GM11168 (cell line): ENCODE data around the gene CDON.

Experiments
- in situ Hi-C: fragments of 300-500 bp; cut with MboI; formaldehyde crosslinking; loops from one replicate; pipeline ENCODE4 v1.12.0; 2022; ENCODE audit warnings: low sequenced_read_pairs; ENCODE audit not compliant: unreplicated experiment

Gene CDON, protein sequence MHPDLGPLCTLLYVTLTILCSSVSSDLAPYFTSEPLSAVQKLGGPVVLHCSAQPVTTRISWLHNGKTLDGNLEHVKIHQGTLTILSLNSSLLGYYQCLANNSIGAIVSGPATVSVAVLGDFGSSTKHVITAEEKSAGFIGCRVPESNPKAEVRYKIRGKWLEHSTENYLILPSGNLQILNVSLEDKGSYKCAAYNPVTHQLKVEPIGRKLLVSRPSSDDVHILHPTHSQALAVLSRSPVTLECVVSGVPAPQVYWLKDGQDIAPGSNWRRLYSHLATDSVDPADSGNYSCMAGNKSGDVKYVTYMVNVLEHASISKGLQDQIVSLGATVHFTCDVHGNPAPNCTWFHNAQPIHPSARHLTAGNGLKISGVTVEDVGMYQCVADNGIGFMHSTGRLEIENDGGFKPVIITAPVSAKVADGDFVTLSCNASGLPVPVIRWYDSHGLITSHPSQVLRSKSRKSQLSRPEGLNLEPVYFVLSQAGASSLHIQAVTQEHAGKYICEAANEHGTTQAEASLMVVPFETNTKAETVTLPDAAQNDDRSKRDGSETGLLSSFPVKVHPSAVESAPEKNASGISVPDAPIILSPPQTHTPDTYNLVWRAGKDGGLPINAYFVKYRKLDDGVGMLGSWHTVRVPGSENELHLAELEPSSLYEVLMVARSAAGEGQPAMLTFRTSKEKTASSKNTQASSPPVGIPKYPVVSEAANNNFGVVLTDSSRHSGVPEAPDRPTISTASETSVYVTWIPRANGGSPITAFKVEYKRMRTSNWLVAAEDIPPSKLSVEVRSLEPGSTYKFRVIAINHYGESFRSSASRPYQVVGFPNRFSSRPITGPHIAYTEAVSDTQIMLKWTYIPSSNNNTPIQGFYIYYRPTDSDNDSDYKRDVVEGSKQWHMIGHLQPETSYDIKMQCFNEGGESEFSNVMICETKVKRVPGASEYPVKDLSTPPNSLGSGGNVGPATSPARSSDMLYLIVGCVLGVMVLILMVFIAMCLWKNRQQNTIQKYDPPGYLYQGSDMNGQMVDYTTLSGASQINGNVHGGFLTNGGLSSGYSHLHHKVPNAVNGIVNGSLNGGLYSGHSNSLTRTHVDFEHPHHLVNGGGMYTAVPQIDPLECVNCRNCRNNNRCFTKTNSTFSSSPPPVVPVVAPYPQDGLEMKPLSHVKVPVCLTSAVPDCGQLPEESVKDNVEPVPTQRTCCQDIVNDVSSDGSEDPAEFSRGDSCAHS (N-terminal part only)

DNA sequence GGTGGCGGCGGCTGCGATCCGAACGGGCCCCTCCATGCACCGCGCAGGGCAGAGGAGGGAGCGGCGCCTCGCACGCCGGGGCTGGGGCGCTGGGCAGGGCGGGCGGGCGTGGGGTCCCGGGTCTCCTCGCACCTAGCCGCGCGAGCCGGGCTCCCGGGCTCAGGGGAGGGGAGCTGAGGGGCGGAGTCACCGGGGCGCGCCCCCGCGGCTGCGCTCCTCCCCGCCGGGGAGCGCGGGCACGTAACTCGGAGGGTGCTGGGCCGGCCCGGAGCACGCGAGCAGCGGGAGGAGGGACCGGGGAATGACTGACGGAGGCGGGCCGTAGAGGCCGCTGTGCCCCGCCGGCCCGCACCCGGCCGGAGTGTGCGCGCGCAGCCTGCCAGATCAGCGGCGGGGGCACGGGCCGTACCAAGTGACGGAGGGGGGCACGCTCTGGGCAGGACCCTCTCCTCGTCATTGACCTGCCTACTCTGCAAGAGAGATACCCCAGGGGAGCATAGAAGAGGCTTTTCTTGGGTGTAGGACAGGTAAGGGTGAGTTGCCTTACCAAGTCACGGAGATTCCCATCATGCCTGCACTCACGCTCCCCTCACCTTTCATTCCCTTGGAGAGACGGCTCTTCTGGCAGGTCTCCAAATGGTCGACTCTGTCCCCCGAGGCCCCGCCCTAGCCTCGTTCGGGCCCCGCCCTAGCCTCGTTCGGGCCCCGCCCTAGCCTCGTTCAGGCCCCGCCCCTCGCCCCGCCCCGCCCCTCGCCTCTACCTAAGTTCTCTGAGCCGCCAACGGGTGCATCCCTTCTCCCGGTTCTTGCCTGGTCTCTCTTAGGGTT lies at the start of gene CDON:
Gene CDON (minus strand): TSS at position 188 of the 828 bp plus-strand sequence. CDS start 39,390 bp downstream, outside the sequence.
- in situ Hi-C loops = no loop called here

- in situ Hi-C loops = no loop called here
Observed at GRCh38 chr11:126111458-126112116, 48.9 kb upstream of the CDON start.

GRCh38 chr11:126109941-126110731 lies 47.5 kb upstream of the CDON start:
- in situ Hi-C loops = no loop called here

DNA sequence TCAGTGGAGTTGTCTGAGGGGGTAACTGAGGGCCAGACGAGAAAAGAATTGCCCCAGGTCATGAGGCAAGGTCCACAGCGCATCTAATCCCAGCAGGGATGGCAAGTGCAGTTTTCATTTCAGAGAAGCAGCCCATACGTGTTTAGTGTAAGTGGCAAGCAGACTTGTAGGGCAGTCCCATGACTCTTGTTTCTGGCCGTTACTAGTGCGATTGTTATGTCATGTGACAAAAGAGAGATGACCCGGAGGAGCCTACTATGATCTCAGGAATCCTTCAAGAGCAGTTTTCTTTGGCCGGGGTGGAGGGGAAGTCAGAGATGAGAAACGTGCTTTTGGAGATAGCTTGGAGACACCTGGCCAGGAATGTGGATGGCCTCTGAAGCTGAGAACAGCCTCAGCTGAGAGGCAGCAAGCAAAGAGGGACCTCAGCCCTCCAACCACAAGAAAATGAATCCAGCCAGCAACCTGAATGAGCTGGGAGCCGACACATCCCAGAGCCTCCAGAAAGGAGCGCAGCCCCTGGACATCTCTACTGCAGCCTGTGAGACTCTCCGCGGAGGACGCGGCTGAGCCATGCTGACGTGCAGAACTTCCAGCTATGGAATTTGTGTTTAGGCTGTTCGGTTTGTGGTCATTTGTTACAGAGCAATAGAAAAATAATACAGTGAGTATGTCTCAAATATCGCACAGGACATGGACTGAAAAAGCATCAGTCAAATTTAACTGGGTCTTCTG lies 44.1 kb upstream of the CDON start:
- in situ Hi-C loops = no loop called here

DNA sequence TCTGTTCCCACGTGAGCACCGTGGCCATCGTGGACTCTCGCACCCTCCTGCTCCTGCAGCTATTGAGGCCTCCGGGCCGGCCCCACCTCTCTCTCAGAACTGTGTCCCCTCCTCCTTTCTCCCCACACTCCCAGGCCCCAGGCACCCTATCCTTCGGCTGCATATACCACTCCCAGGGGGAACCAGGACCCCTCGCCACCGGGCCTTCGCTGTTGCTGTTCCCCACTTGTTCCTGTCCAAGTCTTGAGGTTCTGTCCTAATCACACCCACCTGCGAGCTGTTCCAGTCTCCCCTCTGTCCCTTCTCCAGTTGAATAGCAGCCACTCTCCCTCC lies 43.0 kb upstream of the CDON start:
- in situ Hi-C loops = no loop called here

GRCh38 chr11:126105022-126105747 lies 42.5 kb upstream of the CDON start:
- in situ Hi-C loops = no loop called here

DNA sequence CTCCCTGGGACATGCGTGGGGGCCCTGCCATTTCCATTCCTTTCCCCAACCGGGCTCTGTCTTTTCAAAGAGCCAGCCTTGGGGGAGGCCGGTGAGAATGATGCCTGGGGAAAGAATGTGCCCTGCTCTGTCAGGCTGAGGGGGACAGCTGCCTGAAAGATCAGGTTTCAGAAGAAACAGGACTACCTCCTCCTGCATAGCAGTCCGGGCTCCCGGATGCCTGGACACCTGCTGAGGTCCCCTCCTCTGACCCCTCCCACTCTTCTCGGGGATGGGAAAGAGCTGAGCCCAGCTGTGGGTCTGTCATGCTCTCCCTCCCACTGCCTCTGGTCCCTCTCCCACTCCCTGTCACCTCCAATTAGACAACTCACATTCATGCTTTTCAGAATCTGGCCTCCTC lies 41.8 kb upstream of the CDON start:
- in situ Hi-C loops = no loop called here

- in situ Hi-C loops = no loop called here
Observed at GRCh38 chr11:126103150-126103549, 40.5 kb upstream of the CDON start.

DNA sequence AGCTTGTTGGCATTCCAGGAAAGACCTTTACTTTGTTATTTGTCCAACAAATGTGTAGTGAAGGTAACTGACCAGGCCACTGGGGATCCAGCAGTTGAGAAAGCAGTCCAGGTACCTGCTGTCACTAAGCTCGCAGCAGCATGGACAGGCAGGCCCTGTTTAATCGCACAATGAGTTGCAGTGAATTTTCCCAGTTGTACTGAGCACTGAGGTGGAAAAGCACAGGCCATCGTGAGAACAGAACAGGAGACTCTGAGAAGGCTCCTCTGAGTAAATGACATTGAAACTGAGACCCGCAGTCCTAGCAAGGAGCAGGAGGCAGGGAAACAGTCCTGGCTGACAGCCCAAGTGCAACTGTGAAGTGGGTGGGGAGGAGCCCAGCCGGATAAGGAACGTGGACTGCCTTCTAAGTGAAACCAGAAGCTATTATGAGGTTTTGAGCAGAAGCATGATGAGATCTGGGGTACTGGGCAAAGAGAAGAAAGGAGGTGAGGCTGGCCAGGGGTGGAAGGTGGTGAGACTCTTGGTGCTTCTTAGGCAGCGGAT lies 39.8 kb upstream of the CDON start:
- in situ Hi-C loops = no loop called here

DNA sequence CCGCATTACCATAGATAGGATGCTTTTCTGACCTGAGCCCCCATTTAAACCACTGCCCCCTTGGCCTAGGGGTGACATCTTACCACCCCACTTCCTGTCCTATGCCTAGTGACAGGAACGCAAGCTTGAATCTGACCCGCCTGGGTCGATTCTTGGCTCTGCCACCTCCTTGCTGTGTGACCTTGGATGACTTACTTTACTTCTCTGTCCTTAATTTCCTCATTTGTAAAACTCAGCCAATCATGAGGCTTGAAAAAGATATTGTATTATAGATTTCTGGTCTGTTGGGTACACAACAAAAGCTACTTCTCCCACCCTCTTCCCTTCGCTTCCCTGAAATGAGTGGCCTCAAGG lies 39.2 kb upstream of the CDON start:
- in situ Hi-C loops = no loop called here

DNA sequence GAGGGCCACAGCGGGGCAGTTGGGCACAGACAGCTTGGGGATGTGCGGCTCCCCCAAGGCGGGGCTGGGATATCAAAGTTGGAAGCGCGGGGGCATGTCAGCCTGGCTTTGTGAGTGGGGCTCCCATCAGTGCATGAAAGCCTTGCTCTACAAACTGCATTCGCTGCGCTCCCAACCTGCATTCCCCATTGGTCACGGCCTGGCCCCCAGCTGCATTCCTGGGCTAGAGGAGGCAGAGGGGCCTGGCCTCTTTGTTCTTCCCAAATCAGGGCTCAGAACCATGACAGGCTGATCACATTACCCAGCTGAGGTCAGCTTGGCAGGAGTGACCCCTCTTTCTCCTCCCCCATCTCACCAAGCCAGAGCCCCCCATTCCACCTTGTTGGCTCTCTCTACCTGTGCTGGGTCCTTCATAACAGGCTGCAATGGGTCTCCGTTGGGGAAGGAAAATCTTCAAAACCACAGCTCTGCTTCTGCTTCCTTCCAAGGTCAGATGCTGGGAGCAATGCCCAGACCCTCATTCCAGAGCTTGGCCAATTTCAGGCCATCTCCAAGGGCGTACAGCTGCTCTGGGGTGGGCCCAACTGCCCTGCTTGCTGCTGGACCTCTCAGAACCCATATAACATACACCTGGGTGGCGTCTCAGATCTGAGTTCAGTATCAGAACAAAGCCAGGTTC lies 38.7 kb upstream of the CDON start:
- in situ Hi-C loops = no loop called here

GRCh38 chr11:126100716-126101115 lies 38.0 kb upstream of the CDON start:
- in situ Hi-C loops = no loop called here

DNA sequence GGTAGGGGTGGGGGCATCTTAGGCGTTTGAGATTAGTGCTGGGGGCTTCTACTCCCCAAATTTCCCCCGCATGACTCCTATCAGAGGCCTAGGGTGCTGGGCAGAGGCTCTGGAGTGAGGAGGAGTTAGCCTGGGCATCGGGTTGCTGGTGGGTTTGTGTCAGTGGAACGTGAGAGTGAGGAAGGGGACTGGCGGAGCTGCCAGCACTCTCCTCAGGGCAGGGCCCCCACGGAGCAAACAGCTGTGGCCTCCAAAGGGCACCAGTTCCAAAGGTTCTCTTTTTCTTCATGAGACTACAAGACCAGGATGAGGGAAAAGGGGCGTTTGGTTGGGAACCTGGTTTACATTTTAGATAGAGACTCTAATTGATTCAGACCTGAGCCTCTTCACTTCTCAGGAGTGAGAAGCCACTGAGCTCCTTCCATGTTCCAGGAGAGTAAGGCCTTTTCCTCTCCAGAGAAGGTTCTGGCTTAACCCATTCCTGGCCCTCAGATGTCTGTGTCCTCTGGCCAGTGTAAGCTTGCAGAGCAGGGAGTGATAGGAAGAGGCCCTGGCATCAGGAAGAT lies 35.6 kb upstream of the CDON start:
- in situ Hi-C loops = no loop called here

DNA sequence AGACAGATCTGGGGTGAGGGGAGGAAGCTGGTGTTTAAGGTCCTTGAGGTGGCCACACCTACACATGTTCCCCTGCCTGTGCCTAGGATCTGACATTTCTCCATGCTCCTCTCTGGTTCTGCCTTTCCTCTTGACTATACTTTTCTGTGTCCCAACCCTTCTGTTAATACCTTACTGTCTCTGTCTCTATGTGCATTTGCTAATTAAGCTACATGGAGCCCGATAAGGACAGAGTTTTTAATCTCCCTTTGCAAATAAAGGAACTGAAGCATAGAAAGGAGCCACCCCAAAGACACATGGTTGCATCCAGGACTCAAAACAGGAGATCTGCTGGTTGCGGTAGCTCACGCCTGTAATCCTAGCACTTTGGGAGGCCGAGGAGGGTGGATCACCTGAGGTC lies 33.1 kb upstream of the CDON start:
- in situ Hi-C loops = no loop called here

- in situ Hi-C loops = no loop called here
Observed at GRCh38 chr11:126090452-126090851, 27.8 kb upstream of the CDON start.

DNA sequence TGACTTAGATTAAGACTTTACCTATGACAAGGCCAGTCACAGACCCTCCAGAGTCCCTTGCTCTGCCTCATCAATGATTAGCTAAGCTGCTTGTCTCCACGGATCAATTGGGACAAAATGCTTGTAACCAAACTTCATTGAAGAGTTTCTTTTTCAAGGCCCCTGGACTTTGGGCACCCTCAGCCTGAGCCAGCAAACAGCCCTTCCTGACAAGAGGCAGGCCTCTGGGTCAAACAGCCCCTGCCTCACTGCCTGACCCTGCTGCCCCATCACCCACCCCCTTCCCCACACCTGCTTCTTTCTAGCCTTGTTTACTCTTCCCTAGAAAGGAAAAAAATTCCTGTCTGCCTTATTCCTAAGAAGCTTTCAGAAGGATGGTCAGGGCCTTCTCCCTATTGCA lies 26.3 kb upstream of the CDON start:
- in situ Hi-C loops = no loop called here
